Fibroblast of pulmonary artery (primary cell): ENCODE measurements around the gene RDX.

Experiments used
- DNase-seq: peaks from one replicate; pipeline ENCODE4 v3.0.0-alpha.2; 2010; ENCODE audit warnings: low read depth
- H3K4me3 ChIP-seq: replicated peaks from 2 replicates; pipeline ENCODE4 v1.5.1; 2011; ENCODE audit warnings: low read depth, mild to moderate bottlenecking, control low read depth, low read length, moderate library complexity
- CTCF ChIP-seq: IDR thresholded peaks from 2 replicates; pipeline ENCODE4 v1.5.1; 2011; ENCODE audit warnings: mild to moderate bottlenecking, control low read depth, low read length, inconsistent platforms; ENCODE audit errors: missing control alignments

The RDX gene

DNA sequence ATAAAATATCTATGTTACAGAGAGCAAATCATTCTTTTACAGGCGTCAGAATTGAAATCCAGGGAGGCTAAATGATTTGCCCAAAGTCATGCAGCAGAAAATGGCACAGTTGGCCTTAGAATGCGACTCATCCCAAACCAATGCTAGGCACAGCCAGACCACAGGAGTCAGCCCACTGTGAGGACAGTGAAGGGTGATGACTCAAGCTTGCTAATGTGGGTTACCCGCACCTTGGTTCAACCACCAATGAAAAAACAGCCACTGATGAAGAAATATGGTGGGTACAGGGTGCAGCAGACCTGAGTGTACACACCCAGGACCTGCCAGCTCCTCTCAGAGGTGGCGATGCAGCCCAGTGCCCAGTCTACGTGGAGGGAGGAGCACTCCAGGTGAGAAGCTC is 113.5 kb downstream of the RDX start:
- no peak overlapping the region for H3K4me3 ChIP-seq
- no peak for TF ChIP-seq CTCF
- peak; percentile 33 for DNase-seq

DNA sequence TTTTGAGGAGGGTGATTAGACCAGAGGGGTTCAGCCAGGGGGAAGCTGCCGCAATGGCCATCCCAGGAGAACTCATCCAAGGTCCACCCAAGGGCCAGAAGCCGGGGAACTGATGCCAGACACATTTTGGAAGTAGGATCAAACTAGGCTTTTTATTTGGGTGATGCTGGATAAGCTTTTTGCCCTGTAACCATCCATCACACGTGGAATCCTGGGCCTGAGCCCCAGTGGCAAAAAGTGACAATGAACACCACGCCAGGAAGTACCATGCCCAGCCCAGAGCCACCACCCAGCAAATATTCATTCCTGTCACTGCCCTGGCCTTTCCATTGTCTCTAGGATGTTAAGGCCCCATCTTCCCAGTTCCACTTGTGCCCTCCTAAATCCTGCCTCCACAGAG is 117.3 kb downstream of the RDX start:
- H3K4me3 ChIP-seq: no peak overlapping the region
- TF ChIP-seq CTCF: no peak
- no peak for DNase-seq

DNA sequence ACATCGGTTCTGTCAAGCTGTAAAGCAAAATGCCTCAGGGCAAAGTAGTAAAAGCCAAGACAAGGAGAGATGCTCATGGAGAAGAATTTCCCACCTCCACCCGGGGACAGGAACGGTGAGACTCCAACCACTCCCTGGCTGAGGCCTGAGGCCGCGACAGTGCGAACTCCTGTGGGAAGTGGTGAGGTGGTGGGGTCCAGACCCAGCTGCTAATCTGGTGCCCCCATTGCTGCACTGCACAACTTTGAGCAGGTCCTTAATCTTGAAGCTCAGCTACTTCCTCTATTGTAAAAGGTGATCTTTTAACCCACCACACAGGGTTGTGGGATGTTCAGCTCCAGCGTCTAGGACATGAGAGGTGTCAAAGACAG is 119.3 kb downstream of the RDX start:
- no peak for TF ChIP-seq CTCF

GRCh38 chr11:110176366-110177085 is 119.9 kb downstream of the RDX start:
- peak; percentile 57 for DNase-seq
- no peak for TF ChIP-seq CTCF

More for the DNA sequence above, 119.3 kb downstream of the RDX start:
- no peak for DNase-seq
- H3K4me3 ChIP-seq: no peak overlapping the region

GRCh38 chr11:110174645-110175310 is 121.6 kb downstream of the RDX start:
- no peak for TF ChIP-seq CTCF
- no peak overlapping the region for H3K4me3 ChIP-seq
- peak; percentile 40 for DNase-seq

More at GRCh38 chr11:110176366-110177085, 119.9 kb downstream of the RDX start:
- H3K4me3 ChIP-seq: no peak overlapping the region

- no peak overlapping the region for H3K4me3 ChIP-seq
- peak; percentile 84 for DNase-seq
- TF ChIP-seq CTCF: peak; percentile 92
These were observed 122.4 kb downstream of the RDX start for GRCh38 chr11:110173811-110174644.
